GM18907 (cell line): ENCODE data around the gene TSPY1.
"Not testable (repeated sequence)": the region's sequence is repeated elsewhere in the genome, so short reads cannot be mapped to it uniquely, and the experiment has no call there.

Experiments used
- ATAC-seq: cut with Tn5 transposase; IDR thresholded peaks from one replicate; pipeline ENCODE4 v1.9.1; 2021; ENCODE audit warnings: mild to moderate bottlenecking, moderate library complexity; ENCODE audit not compliant: unreplicated experiment

Gene TSPY1

GRCh38 chrY:9466655-9467054 lies at the start of gene TSPY1:
TSS of gene TSPY1 (plus strand) at chrY:9466955. CDS start at chrY:9467001, 46 bp downstream.
- not testable (repeated sequence) for ATAC-seq

- not testable (repeated sequence) for ATAC-seq
Measured at GRCh38 chrY:9486967-9487366, 20.2 kb downstream of the TSPY1 start, which contains the start of gene TSPY9. TSS of gene TSPY9 (plus strand) at chrY:9487267. CDS start at chrY:9487313, 46 bp downstream.

- ATAC-seq: not testable (repeated sequence)
Measured at GRCh38 chrY:9504396-9504795, 37.6 kb downstream of the TSPY1 start.

- not testable (repeated sequence) for ATAC-seq
Measured at GRCh38 chrY:9516287-9516686, 49.5 kb downstream of the TSPY1 start.
